Right lobe of liver (tissue), 4 donors: ENCODE results near the gene PSMB8.

Experiments
- POLR2A ChIP-seq: fragments of 450-650 bp; IDR thresholded peaks from one replicate; pipeline ENCODE4 v1.6.1; 2017; ENCODE audit warnings: antibody characterized with exemption, mild to moderate bottlenecking
- TF ChIP-seq, protein P1 (sequence below), 4 donors: fragments of 200-600 bp in 3 of 4; fragments of 450-650 bp in 1 of 4; IDR thresholded peaks; one replicate each; pipeline versions ENCODE4 v1.5.1 to v1.8.0; 2016 to 2022; ENCODE audit warnings: antibody characterized with exemption in 4 of 4, mild to moderate bottlenecking in 2 of 4
- donor health status: DM: no; HTN: no; CAD: no.
- donor health status: DM: no; HTN: no; CAD: no.
- donor health status: DM: no; HTN: yes; CAD: no.

DNA sequence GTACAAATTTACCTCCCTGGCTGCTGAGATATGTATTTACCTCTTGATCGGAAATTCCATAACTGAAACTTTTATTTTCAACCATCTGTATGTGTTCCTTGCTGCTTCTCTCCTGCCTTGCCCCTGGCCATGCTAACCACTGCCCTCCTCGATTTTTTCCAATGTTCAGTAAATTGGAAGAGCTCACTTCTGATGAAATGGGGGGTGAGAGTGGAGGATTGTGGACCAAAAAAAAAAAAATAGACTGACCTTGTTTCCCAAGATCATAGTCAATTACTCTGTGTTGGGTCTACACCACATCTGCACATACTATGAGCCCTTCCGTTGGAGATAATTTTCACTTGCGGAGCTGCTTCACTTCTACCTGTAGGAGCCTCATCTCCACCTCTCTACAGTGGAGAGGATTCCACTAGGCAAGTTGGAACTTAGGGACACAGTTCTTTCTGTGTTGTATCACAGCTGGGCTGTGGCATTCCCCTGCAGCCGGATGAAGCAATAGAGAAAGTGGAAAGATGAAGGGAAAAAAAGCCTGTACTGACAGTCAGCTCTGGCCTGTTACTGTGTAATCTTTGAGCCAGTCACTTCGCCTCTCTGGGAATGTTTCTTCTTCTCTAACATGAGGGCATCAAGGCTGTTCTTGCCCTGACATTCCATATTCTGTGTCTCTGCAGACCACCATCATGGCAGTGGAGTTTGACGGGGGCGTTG, 11.8 kb upstream of the PSMB8 start:
- TF ChIP-seq, protein P1, sequence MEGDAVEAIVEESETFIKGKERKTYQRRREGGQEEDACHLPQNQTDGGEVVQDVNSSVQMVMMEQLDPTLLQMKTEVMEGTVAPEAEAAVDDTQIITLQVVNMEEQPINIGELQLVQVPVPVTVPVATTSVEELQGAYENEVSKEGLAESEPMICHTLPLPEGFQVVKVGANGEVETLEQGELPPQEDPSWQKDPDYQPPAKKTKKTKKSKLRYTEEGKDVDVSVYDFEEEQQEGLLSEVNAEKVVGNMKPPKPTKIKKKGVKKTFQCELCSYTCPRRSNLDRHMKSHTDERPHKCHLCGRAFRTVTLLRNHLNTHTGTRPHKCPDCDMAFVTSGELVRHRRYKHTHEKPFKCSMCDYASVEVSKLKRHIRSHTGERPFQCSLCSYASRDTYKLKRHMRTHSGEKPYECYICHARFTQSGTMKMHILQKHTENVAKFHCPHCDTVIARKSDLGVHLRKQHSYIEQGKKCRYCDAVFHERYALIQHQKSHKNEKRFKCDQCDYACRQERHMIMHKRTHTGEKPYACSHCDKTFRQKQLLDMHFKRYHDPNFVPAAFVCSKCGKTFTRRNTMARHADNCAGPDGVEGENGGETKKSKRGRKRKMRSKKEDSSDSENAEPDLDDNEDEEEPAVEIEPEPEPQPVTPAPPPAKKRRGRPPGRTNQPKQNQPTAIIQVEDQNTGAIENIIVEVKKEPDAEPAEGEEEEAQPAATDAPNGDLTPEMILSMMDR (IDR thresholded peaks at IDR 0.05): no peak
- TF ChIP-seq POLR2A: no peak
